Stimulated activated CD8-positive, alpha-beta memory T cell treated with anti-CD3 and anti-CD28 coated beads, Interleukin-4, amount 100 ng/mL, for 1 hour (primary cell): ENCODE data around the gene ZBTB32.

Source experiments
- DNase-seq, 2 donors: peaks; one replicate each; pipeline ENCODE4 v3.0.0-alpha.2; 2020; ENCODE audit warnings: low read depth in 2 of 2, low spot score in 1 of 2

ZBTB32 gene

GRCh38 chr19:35736913-35737886 is 32.8 kb downstream of the ZBTB32 start:
- no peak for DNase-seq

- DNase-seq, result no peak
Measured at GRCh38 chr19:35738021-35738886, 33.9 kb downstream of the ZBTB32 start.

- DNase-seq, result no peak
Measured at GRCh38 chr19:35738887-35739229, 34.5 kb downstream of the ZBTB32 start.

GRCh38 chr19:35739275-35740107 is 35.1 kb downstream of the ZBTB32 start:
- no peak for DNase-seq

GRCh38 chr19:35740108-35740422 is 35.7 kb downstream of the ZBTB32 start:
- DNase-seq, result no peak

- peak; percentile 90 to 93 for DNase-seq
Measured at GRCh38 chr19:35740423-35741202, 36.3 kb downstream of the ZBTB32 start.

GRCh38 chr19:35741203-35741515 is 36.8 kb downstream of the ZBTB32 start:
- DNase-seq, result no peak

- DNase-seq, result peak in 1 of 2 donors; percentile 38
Measured at GRCh38 chr19:35742121-35742724, 37.9 kb downstream of the ZBTB32 start, which contains the start of gene IGFLR1. Gene IGFLR1 (minus strand): TSS chr19:35742452. CDS start chr19:35741180, 1,272 bp downstream.

GRCh38 chr19:35743640-35744429 is 39.5 kb downstream of the ZBTB32 start:
- DNase-seq, result no peak

- DNase-seq, result peak; percentile 85 to 87
Measured at GRCh38 chr19:35744430-35745327, 40.3 kb downstream of the ZBTB32 start.

GRCh38 chr19:35745328-35746086 is 41.1 kb downstream of the ZBTB32 start, which contains the start of the genes PSENEN and U2AF1L4:
Gene PSENEN (plus strand): TSS chr19:35745651. CDS start chr19:35745931, 280 bp downstream.
Gene U2AF1L4 (minus strand): TSS chr19:35745418. CDS start chr19:35745391, 27 bp downstream.
- peak; percentile 76 to 92 for DNase-seq

GRCh38 chr19:35746087-35746462 is 41.7 kb downstream of the ZBTB32 start:
- no peak for DNase-seq

- DNase-seq, result no peak
Measured at GRCh38 chr19:35746531-35746930, 42.2 kb downstream of the ZBTB32 start.

GRCh38 chr19:35748106-35749020 is 44.0 kb downstream of the ZBTB32 start, which contains the start of gene LIN37:
Gene LIN37 (plus strand): TSS chr19:35748576. CDS start chr19:35748725, 149 bp downstream.
- DNase-seq, result peak; percentile 90 to 98

- no peak for DNase-seq
Measured at GRCh38 chr19:35750167-35750566, 45.8 kb downstream of the ZBTB32 start.
